Measurements from ENCODE around the gene HRAS.

Gene HRAS

GRCh38 chr11:506995-507726, 28.2 kb downstream of the HRAS start, which contains the start of gene RNH1:
RNH1 (minus strand) TSS chr11:507242; CDS start chr11:502162, 5,080 bp downstream.
- DNase-seq: peak; percentile 94

- peak; percentile 98 for DNase-seq
Measured at GRCh38 chr11:506238-506994, 29.0 kb downstream of the HRAS start.

GRCh38 chr11:504994-505344, 30.4 kb downstream of the HRAS start:
- DNase-seq: no peak

- peak; percentile 22 for DNase-seq
Measured at GRCh38 chr11:504053-504993, 31.1 kb downstream of the HRAS start.

GRCh38 chr11:503179-503981, 32.0 kb downstream of the HRAS start:
- peak; percentile 21 for DNase-seq

- DNase-seq: no peak
Measured at GRCh38 chr11:502288-503178, 32.8 kb downstream of the HRAS start.

- no peak for DNase-seq
Measured at GRCh38 chr11:501683-502287, 33.6 kb downstream of the HRAS start.

- no peak for DNase-seq
Measured at GRCh38 chr11:501001-501682, 34.2 kb downstream of the HRAS start.

- DNase-seq: no peak
Measured at GRCh38 chr11:499201-500076, 35.9 kb downstream of the HRAS start.

GRCh38 chr11:498297-499181, 36.8 kb downstream of the HRAS start:
- no peak for DNase-seq

GRCh38 chr11:497565-498296, 37.6 kb downstream of the HRAS start:
- no peak for DNase-seq

- DNase-seq: no peak
Measured at GRCh38 chr11:496834-497564, 38.4 kb downstream of the HRAS start.

- DNase-seq: no peak
Measured at GRCh38 chr11:495537-495931, 39.8 kb downstream of the HRAS start.

- DNase-seq: no peak
Measured at GRCh38 chr11:494761-495536, 40.4 kb downstream of the HRAS start.

GRCh38 chr11:492427-493226, 42.7 kb downstream of the HRAS start:
- DNase-seq: no peak
